Choroid plexus epithelial cell (primary cell): ENCODE results near the gene RPS4Y1.
"Not testable (repeated sequence)": the region's sequence is repeated elsewhere in the genome, so short reads cannot be mapped to it uniquely, and the experiment has no call there.

Experiments used
- DNase-seq: peaks from one replicate; pipeline ENCODE4 v3.0.0-alpha.2; 2010; ENCODE audit warnings: low read depth
- H3K4me3 ChIP-seq: 2 replicates; pipeline ENCODE4 v1.5.1; 2011; ENCODE audit warnings: low read depth, mild to moderate bottlenecking, control low read depth, low read length, moderate library complexity
- CTCF ChIP-seq: conservative IDR thresholded peaks from 2 replicates; pipeline ENCODE4 v1.5.1; 2011; ENCODE audit warnings: low read depth, mild to moderate bottlenecking, control low read depth, inconsistent platforms, low read length, moderate library complexity

The RPS4Y1 gene

GRCh38 chrY:2857068-2857467 lies 15.7 kb downstream of the RPS4Y1 start:
- TF ChIP-seq CTCF, result no peak
- no peak for DNase-seq
- H3K4me3 ChIP-seq, result no peak overlapping the region

GRCh38 chrY:2857686-2858085 lies 16.3 kb downstream of the RPS4Y1 start:
- TF ChIP-seq CTCF, result peak; percentile 56
- peak; percentile 72 for DNase-seq

GRCh38 chrY:2859782-2860181 lies 18.4 kb downstream of the RPS4Y1 start:
- no peak for DNase-seq
- TF ChIP-seq CTCF, result no peak
- no peak overlapping the region for H3K4me3 ChIP-seq

More at GRCh38 chrY:2857686-2858085, 16.3 kb downstream of the RPS4Y1 start:
- no peak overlapping the region for H3K4me3 ChIP-seq

- peak; percentile 74 for DNase-seq
- no peak for TF ChIP-seq CTCF
- no peak overlapping the region for H3K4me3 ChIP-seq
These were observed 19.1 kb downstream of the RPS4Y1 start for GRCh38 chrY:2860511-2860910.

GRCh38 chrY:2866581-2866980 lies 25.2 kb downstream of the RPS4Y1 start:
- no peak overlapping the region for H3K4me3 ChIP-seq
- no peak for DNase-seq
- no peak for TF ChIP-seq CTCF

- TF ChIP-seq CTCF, result no peak
- no peak for DNase-seq
- no peak overlapping the region for H3K4me3 ChIP-seq
These were observed 26.1 kb downstream of the RPS4Y1 start for GRCh38 chrY:2867469-2867868.

GRCh38 chrY:2868035-2868607 lies 26.7 kb downstream of the RPS4Y1 start:
- TF ChIP-seq CTCF, result no peak

GRCh38 chrY:2872234-2872633 lies 30.8 kb downstream of the RPS4Y1 start:
- not testable (repeated sequence) for H3K4me3 ChIP-seq, DNase-seq

More at GRCh38 chrY:2868035-2868607, 26.7 kb downstream of the RPS4Y1 start:
- no peak overlapping the region for H3K4me3 ChIP-seq
- DNase-seq, result no peak
